Measurements from ENCODE around the gene TUBB4A. TPM values are rescaled to one million over a fixed set of nuclear protein-coding genes. Genes with fewer than 3 reads are reported as not detected.

Gene TUBB4A
- total RNA-seq, 6 experiments from 2014 or later = not detected

DNA sequence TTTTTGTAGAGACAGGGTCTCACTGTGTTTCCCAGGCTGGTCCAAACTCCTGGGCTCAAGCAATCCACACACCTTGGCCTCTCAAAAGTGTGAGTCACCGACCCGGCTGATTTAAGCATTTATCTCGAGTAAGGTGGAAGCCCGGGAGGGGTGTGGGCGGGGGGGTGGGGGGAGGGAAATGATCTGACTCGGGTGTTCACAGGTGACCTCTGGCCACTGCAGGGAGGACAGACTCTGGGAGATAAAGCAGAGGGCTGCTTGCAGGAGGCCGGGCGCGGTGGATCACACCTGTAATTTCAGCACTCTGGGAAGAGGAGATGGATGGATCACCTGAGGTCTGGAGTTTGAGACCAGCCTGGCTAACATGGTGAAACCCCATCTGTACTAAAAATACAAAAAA lies 28.5 kb downstream of the TUBB4A start:
- Mint-ChIP-seq H3K4me3 (no peak overlapping the region), H3K27me3 (ENCODE audit: insufficient read depth) (peaks cover 11% of the 10 kb centered on the region), H3K9me3 (no peaks in the 10 kb centered on the region), H3K36me3 (ENCODE audit: low read depth) (no peaks in the 10 kb centered on the region), H3K4me1 (ENCODE audit: low read depth) (no peaks in the 10 kb centered on the region), H3K27ac (no peak overlapping the region)
- DNase-seq = no peak
- TF ChIP-seq, protein P1, sequence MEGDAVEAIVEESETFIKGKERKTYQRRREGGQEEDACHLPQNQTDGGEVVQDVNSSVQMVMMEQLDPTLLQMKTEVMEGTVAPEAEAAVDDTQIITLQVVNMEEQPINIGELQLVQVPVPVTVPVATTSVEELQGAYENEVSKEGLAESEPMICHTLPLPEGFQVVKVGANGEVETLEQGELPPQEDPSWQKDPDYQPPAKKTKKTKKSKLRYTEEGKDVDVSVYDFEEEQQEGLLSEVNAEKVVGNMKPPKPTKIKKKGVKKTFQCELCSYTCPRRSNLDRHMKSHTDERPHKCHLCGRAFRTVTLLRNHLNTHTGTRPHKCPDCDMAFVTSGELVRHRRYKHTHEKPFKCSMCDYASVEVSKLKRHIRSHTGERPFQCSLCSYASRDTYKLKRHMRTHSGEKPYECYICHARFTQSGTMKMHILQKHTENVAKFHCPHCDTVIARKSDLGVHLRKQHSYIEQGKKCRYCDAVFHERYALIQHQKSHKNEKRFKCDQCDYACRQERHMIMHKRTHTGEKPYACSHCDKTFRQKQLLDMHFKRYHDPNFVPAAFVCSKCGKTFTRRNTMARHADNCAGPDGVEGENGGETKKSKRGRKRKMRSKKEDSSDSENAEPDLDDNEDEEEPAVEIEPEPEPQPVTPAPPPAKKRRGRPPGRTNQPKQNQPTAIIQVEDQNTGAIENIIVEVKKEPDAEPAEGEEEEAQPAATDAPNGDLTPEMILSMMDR (IDR thresholded peaks at IDR 0.05) = no peak

- TF ChIP-seq, protein P1 (IDR thresholded peaks at IDR 0.05) = no peak
- Mint-ChIP-seq H3K27me3 (ENCODE audit: insufficient read depth) (peaks cover 13% of the 10 kb centered on the region), H3K4me3 (no peak overlapping the region), H3K36me3 (ENCODE audit: low read depth) (no peaks in the 10 kb centered on the region), H3K4me1 (ENCODE audit: low read depth) (no peaks in the 10 kb centered on the region), H3K9me3 (no peaks in the 10 kb centered on the region), H3K27ac (no peak overlapping the region)
- no peak for DNase-seq
These were observed 29.4 kb downstream of the TUBB4A start for GRCh38 chr19:6472713-6473112.

GRCh38 chr19:6471076-6471475 lies 31.0 kb downstream of the TUBB4A start:
- no peak overlapping the region for H3K4me3 Mint-ChIP-seq

DNA sequence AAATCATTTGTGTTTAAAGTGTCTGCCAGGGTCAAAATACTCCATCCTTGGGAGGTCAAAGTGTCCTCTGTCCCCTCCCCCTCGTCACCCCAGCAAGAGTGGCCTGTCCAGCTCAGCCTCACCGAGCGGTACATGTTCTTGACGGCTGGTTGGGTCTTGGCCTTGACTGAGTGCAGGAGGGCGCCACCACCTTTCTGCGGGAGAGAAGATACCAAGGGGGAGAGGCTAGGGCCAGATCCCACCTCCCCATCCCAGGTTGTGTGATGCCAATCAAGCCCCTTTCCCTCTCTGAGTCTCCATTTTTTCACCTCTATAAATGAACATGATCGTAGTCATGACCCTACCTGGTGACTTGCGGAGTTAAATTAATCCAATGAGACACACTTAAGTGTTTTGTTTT lies 31.9 kb downstream of the TUBB4A start:
- Mint-ChIP-seq H3K9me3 (no peaks in the 10 kb centered on the region), H3K4me1 (ENCODE audit: low read depth) (no peaks in the 10 kb centered on the region), H3K27me3 (ENCODE audit: insufficient read depth) (peaks cover 21% of the 10 kb centered on the region), H3K27ac (no peak overlapping the region), H3K4me3 (no peak overlapping the region), H3K36me3 (ENCODE audit: low read depth) (no peaks in the 10 kb centered on the region)
- TF ChIP-seq, protein P1 (IDR thresholded peaks at IDR 0.05) = no peak
- no peak for DNase-seq

More at GRCh38 chr19:6471076-6471475, 31.0 kb downstream of the TUBB4A start:
- H3K36me3 Mint-ChIP-seq (ENCODE audit: low read depth) = no peaks in the 10 kb centered on the region
- H3K9me3 Mint-ChIP-seq = no peaks in the 10 kb centered on the region
- no peak overlapping the region for H3K27ac Mint-ChIP-seq
- H3K4me1 Mint-ChIP-seq (ENCODE audit: low read depth) = no peaks in the 10 kb centered on the region
- TF ChIP-seq, protein P1 (IDR thresholded peaks at IDR 0.05) = no peak
- H3K27me3 Mint-ChIP-seq (ENCODE audit: insufficient read depth) = peaks cover 16% of the 10 kb centered on the region
- no peak for DNase-seq

DNA sequence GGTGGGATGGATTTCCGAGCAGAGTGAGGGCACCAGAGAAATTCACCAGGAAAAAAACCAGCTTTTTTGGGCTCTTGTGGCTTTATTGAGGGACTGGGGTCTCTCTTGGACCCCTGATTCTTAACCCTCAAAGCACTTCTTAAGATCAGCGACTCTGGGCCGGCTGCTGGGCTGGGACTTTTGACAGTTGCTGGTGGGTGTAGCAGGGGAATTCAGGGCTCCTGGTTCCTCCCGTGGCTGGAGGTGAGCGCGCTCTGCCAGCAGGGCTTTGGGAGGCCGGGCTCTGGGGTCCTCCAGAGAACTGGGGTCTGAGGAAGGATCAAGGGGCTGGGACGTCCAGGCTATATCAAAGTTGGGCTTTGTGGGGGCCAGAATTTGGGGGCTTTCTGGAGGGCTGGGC lies 34.7 kb downstream of the TUBB4A start:
- no peaks in the 10 kb centered on the region for H3K4me1 Mint-ChIP-seq (ENCODE audit: low read depth)
- peaks cover 25% of the 10 kb centered on the region for H3K27me3 Mint-ChIP-seq (ENCODE audit: insufficient read depth)
- no peak overlapping the region for H3K4me3 Mint-ChIP-seq
- no peak for DNase-seq
- no peaks in the 10 kb centered on the region for H3K9me3 Mint-ChIP-seq
- H3K27ac Mint-ChIP-seq = no peak overlapping the region
- TF ChIP-seq, protein P1 (IDR thresholded peaks at IDR 0.05) = no peak
- no peaks in the 10 kb centered on the region for H3K36me3 Mint-ChIP-seq (ENCODE audit: low read depth)
